HEK293T (cell line): Measurements from ENCODE around the gene PRKAB1.

Experiments
- BHLHE40 ChIP-seq: fragments of 450-650 bp; IDR thresholded peaks from 2 replicates; pipeline ENCODE4 v1.6.1; 2016; ENCODE audit warnings: mild to moderate bottlenecking, moderate library complexity, borderline replicate concordance
- ELF4 ChIP-seq: fragments of 450-650 bp; IDR thresholded peaks from 2 replicates; pipeline ENCODE4 v1.6.1; 2017; ENCODE audit warnings: antibody characterized with exemption
- FOXA1 ChIP-seq: fragments of 450-650 bp; IDR thresholded peaks from 2 replicates; pipeline ENCODE4 v1.6.1; 2016; ENCODE audit warnings: mild to moderate bottlenecking
- FOXK2 ChIP-seq: fragments of 450-650 bp; IDR thresholded peaks from 2 replicates; pipeline ENCODE4 v1.6.1; 2016; ENCODE audit warnings: mild to moderate bottlenecking
- FOXM1 ChIP-seq: fragments of 450-650 bp; IDR thresholded peaks from 2 replicates; pipeline ENCODE4 v1.6.1; 2017; ENCODE audit warnings: mild to moderate bottlenecking, borderline replicate concordance
- HDGF ChIP-seq: fragments of 450-650 bp; IDR thresholded peaks from 2 replicates; pipeline ENCODE4 v1.6.1; 2017; ENCODE audit warnings: antibody characterized with exemption, borderline replicate concordance
- LEF1 ChIP-seq: fragments of 450-650 bp; IDR thresholded peaks from 2 replicates; pipeline ENCODE4 v1.6.1; 2017; ENCODE audit warnings: mild to moderate bottlenecking, borderline replicate concordance
- NFRKB ChIP-seq: fragments of 450-650 bp; IDR thresholded peaks from 2 replicates; pipeline ENCODE4 v1.6.1; 2016; ENCODE audit warnings: mild to moderate bottlenecking, moderate library complexity
- SP1 ChIP-seq: fragments of 450-650 bp; IDR thresholded peaks from 2 replicates; pipeline ENCODE4 v1.6.1; 2017
- SUZ12 ChIP-seq: fragments of 450-650 bp; IDR thresholded peaks from 2 replicates; pipeline ENCODE4 v1.6.1; 2016; ENCODE audit warnings: mild to moderate bottlenecking
- TARDBP ChIP-seq: fragments of 450-650 bp; IDR thresholded peaks from 2 replicates; pipeline ENCODE4 v1.6.1; 2016
- ZNF384 ChIP-seq: fragments of 450-650 bp; IDR thresholded peaks from 2 replicates; pipeline ENCODE4 v1.6.1; 2016
- TF ChIP-seq, protein P1 (sequence below): fragments of 450-650 bp; IDR thresholded peaks from 2 replicates; pipeline ENCODE4 v1.6.1; 2016

DNA sequence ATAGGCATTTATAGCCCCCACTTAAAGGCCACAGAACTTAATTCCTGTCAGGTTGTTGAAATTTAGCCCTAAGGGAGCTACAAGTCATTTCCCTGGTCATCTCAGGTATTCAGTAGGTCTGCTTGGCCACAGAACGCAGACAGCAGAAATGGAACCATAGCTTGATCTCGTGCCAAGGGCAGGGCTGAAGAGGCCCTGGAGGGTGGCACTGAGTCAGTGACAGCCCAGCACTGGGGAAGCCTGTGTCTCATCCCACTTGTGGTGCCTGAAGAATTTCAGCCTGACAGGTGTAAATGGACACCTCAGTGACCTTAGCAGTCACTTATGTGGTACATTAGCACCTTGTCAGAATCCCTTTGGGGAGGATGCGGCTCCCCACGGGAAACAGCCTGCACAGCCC, 6.6 kb downstream of the PRKAB1 start:
- TF ChIP-seq SP1, result no peak
- TF ChIP-seq FOXK2, result no peak
- TF ChIP-seq ZNF384, result no peak
- no peak for TF ChIP-seq SUZ12
- no peak for TF ChIP-seq LEF1
- no peak for TF ChIP-seq ELF4
- no peak for TF ChIP-seq TARDBP
- no peak for TF ChIP-seq BHLHE40
- TF ChIP-seq, protein P1, sequence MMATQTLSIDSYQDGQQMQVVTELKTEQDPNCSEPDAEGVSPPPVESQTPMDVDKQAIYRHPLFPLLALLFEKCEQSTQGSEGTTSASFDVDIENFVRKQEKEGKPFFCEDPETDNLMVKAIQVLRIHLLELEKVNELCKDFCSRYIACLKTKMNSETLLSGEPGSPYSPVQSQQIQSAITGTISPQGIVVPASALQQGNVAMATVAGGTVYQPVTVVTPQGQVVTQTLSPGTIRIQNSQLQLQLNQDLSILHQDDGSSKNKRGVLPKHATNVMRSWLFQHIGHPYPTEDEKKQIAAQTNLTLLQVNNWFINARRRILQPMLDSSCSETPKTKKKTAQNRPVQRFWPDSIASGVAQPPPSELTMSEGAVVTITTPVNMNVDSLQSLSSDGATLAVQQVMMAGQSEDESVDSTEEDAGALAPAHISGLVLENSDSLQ, result no peak
- no peak for TF ChIP-seq FOXM1
- TF ChIP-seq HDGF, result no peak
- TF ChIP-seq FOXA1, result no peak
- TF ChIP-seq NFRKB, result no peak
